Myometrial cell (primary cell): ENCODE data around the gene CD163. TPM values are rescaled to one million over a fixed set of nuclear protein-coding genes. Genes with fewer than 3 reads are reported as not detected.

Experiments used
- total RNA-seq: library from RNA; depleted of rRNA; stranded (reverse); fragments of >200 nt; gene quantifications from 2 replicates; pipeline ENCODE4 v1.2.3, GENCODE V29; 2015

The CD163 gene
- total RNA-seq = not detected in 2 replicates

GRCh38 chr12:7503686-7504415, at the start of gene CD163:
Gene CD163 (minus strand): TSS chr12:7503777. CDS start chr12:7503690, 87 bp downstream.

DNA sequence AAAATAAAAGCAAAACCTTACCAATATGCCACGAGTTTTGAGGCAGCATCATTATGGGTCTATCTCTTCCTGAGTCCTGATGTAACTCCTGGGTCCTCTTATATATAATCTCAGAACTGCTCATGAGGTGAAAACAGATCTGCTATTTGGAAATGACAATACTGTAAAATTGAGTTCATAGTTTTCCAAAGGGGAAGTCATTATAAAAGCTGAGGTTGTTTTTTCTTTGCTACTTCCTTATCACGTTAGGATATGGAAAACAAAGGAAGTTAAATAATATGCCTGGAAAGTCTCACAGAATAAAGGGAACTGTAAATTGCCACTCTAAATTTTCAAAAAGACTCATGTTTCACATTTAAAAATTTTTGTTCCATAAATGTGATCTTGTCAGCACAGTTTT, 59.5 kb downstream of the CD163 start, which contains the start of gene CD163L1:
Gene CD163L1 (minus strand): TSS at position 78 of the 400 bp plus-strand sequence. CDS start 26 bp downstream, at position 52.

Other genes with a start within 250 kb of the CD163 start
- not detected in 2 replicates for gene ACSM4, start 199.7 kb downstream of the CD163 start, total RNA-seq
- 0.18 and 0.29 TPM in 2 replicates for gene CD163L1, start 59.6 kb downstream of the CD163 start, total RNA-seq
- not detected in 2 replicates for gene APOBEC1, start 162.1 kb upstream of the CD163 start, total RNA-seq
- not detected in 2 replicates for gene GDF3, start 192.0 kb upstream of the CD163 start, total RNA-seq
- not detected in 2 replicates for gene DPPA3, start 207.7 kb upstream of the CD163 start, total RNA-seq
- gene CLEC4C, start 243.6 kb upstream of the CD163 start, total RNA-seq = not detected in 2 replicates